ENCODE measurements around the gene RFC5. TPM values are rescaled to one million over a fixed set of nuclear protein-coding genes. Genes with fewer than 3 reads are reported as not detected.

RFC5 gene
- polyA plus RNA-seq, 2 of the 4 experiments (the other 2 are of a cell fraction), result 57.5 to 64.7 TPM

DNA sequence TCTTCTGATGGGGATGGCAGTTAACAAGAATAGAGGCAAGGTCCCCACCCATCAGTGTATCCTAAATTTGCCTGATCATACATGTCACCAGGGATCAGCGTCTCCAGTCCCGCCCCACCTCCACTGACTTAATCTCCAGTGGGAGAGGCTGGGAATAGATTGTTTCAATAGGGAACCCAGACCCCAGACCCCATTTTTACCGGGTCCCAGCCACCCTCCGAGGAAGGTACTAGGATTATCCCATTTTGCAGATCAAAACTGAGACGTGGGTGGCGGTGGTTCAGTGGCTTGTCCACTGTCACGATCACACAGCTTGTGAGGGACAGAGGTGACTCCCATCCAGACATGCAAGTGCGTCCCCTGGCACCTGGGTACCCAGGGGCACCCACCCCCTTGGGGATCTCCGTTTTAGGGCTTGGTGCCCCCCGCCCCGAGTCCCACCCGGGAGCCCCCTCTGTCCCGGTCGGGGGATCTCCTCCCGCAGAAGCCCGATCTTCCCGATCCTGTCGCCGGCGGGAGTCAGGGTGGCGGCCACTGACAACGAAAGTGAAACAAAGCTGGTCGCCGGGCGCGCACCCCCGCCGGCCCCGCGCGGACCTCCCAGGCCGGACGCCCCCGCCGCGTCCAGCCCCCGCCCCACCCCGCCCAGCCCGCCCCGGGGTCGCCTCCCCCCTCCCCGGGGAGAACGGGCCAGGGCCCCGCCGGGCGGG lies 44.0 kb downstream of the RFC5 start:
- H3K4me1 ChIP-seq, result peaks cover 59% of the 10 kb centered on the region
- H3K9me3 ChIP-seq, result no peaks in the 10 kb centered on the region
- TF ChIP-seq MYC (IDR thresholded peaks at IDR 0.05; ENCODE audit: borderline replicate concordance, low read length) (no peak), JUN (IDR thresholded peaks at IDR 0.05) (no peak), POLR2A (IDR thresholded peaks at IDR 0.05; ENCODE audit: low read length) (no peak), NR3C1 (IDR thresholded peaks at IDR 0.05) (no peak), KDM5A (IDR thresholded peaks at IDR 0.05) (no peak), SMC3 (IDR thresholded peaks at IDR 0.05) (no peak), CEBPB (IDR thresholded peaks at IDR 0.05) (no peak), ZSCAN20 (CRISPR knock-in tag; IDR thresholded peaks at IDR 0.05) (no peak), FOSL2 (IDR thresholded peaks at IDR 0.05) (no peak), FOSL2 (CRISPR knock-in tag; IDR thresholded peaks at IDR 0.05) (no peak), CHD4 (IDR thresholded peaks at IDR 0.05; ENCODE audit: borderline replicate concordance) (no peak), RFX5 (IDR thresholded peaks at IDR 0.05) (no peak), PHF8 (IDR thresholded peaks at IDR 0.05; ENCODE audit: borderline replicate concordance, low read depth) (no peak), CTCF (IDR thresholded peaks at IDR 0.05) (no peak), USF2 (IDR thresholded peaks at IDR 0.05) (no peak), POLR2AphosphoS2 (conservative IDR thresholded peaks at IDR 0.05; ENCODE audit: low read length) (no peak)
- TF ChIP-seq, protein P1, sequence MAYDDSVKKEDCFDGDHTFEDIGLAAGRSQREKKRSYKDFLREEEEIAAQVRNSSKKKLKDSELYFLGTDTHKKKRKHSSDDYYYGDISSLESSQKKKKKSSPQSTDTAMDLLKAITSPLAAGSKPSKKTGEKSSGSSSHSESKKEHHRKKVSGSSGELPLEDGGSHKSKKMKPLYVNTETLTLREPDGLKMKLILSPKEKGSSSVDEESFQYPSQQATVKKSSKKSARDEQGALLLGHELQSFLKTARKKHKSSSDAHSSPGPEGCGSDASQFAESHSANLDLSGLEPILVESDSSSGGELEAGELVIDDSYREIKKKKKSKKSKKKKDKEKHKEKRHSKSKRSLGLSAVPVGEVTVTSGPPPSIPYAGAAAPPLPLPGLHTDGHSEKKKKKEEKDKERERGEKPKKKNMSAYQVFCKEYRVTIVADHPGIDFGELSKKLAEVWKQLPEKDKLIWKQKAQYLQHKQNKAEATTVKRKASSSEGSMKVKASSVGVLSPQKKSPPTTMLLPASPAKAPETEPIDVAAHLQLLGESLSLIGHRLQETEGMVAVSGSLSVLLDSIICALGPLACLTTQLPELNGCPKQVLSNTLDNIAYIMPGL (CRISPR knock-in tag; IDR thresholded peaks at IDR 0.05; ENCODE audit: borderline replicate concordance), result no peak
- TF ChIP-seq, protein P2, sequence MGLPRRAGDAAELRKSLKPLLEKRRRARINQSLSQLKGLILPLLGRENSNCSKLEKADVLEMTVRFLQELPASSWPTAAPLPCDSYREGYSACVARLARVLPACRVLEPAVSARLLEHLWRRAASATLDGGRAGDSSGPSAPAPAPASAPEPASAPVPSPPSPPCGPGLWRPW (IDR thresholded peaks at IDR 0.05), result no peak
- 4% methylated on average over 8 of the region's 46 CpGs for WGBS (ENCODE audit: missing lambda C conversion rate)
- H3K4me2 ChIP-seq, result peak overlapping the region; percentile 82
- peak; percentile 1 to 31; a peak in 4 of 6 replicates for ATAC-seq
- peak overlapping the region; percentile 98 to 100 for H3K27ac ChIP-seq
- DNase-seq (ENCODE audit: low read depth in 1 of 2, low spot score in 1 of 2), result peak in 1 of 2 experiments; percentile 46
- no peak for FAIRE-seq
- peak overlapping the region; percentile 87 for H3K4me3 ChIP-seq
- CTCF ChIA-PET, result interaction anchor here (1.0 to 3.0 kb wide), 4 partner anchors 9 to 25 kb away, joined by 3 to 10 read pairs (median 4); no protein-coding TSS in a partner anchor
- POLR2A ChIA-PET, result interaction anchor here (0.6 to 2.9 kb wide), 6 partner anchors 8 to 64 kb away, joined by 3 to 13 read pairs (median 4); partner anchors contain the start of genes RFC5 and VSIG10

GRCh38 chr12:118061011-118061872 lies 44.7 kb downstream of the RFC5 start, which contains the start of gene WSB2:
TSS of gene WSB2 (minus strand) at chr12:118061179. CDS start at chr12:118061048, 131 bp downstream.
- peak within 1 kb of the TSS; percentile 98 to 100 for H3K27ac ChIP-seq
- ChIA-PET POLR2A (interaction anchor here (0.6 to 2.9 kb wide), 7 partner anchors 9 to 75 kb away, joined by 3 to 13 read pairs (median 5); partner anchors contain the start of genes PEBP1, RFC5 and VSIG10), CTCF (interaction anchor here (0.5 to 3.9 kb wide), 7 partner anchors 9 to 443 kb away, joined by 3 to 19 read pairs (median 4); no protein-coding TSS in a partner anchor)
- peak within 1 kb of the TSS; percentile 82 for H3K4me2 ChIP-seq
- peaks cover 51% of the 10 kb centered on the region for H3K4me1 ChIP-seq
- FAIRE-seq (no peak), ATAC-seq (peak; percentile 41 to 48), DNase-seq (ENCODE audit: low read depth in 1 of 2, low spot score in 1 of 2) (peak; percentile 49 to 56)
- no peaks in the 10 kb centered on the region for H3K9me3 ChIP-seq
- under 1% methylated on average over 19 of the region's 76 CpGs for WGBS (ENCODE audit: missing lambda C conversion rate)
- peak within 1 kb of the TSS; percentile 87 for H3K4me3 ChIP-seq
- TF ChIP-seq JUN (IDR thresholded peaks at IDR 0.05), result peak; percentile 23 to 70; a peak in 4 of 5 replicates
- TF ChIP-seq, protein P3, sequence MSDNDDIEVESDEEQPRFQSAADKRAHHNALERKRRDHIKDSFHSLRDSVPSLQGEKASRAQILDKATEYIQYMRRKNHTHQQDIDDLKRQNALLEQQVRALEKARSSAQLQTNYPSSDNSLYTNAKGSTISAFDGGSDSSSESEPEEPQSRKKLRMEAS (IDR thresholded peaks at IDR 0.05), result peak; percentile 43
- TF ChIP-seq PBX3 (IDR thresholded peaks at IDR 0.05), result no peak
- no peak for TF ChIP-seq CTCF (IDR thresholded peaks at IDR 0.05)
- no peak for TF ChIP-seq RARB (CRISPR knock-in tag; IDR thresholded peaks at IDR 0.05)
- TF ChIP-seq HOXB5 (CRISPR knock-in tag; IDR thresholded peaks at IDR 0.05), result no peak
- TF ChIP-seq GATA3 (IDR thresholded peaks at IDR 0.05; ENCODE audit: borderline replicate concordance), result peak; percentile 5; the same call in 1 of the 2 replicates
- TF ChIP-seq, protein P4, sequence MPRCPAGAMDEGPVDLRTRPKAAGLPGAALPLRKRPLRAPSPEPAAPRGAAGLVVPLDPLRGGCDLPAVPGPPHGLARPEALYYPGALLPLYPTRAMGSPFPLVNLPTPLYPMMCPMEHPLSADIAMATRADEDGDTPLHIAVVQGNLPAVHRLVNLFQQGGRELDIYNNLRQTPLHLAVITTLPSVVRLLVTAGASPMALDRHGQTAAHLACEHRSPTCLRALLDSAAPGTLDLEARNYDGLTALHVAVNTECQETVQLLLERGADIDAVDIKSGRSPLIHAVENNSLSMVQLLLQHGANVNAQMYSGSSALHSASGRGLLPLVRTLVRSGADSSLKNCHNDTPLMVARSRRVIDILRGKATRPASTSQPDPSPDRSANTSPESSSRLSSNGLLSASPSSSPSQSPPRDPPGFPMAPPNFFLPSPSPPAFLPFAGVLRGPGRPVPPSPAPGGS (IDR thresholded peaks at IDR 0.05), result 0 out of 3 replicates have a peak, but pooled peaks have one; percentile 16
- no peak for TF ChIP-seq SMC3 (IDR thresholded peaks at IDR 0.05)

Data from A549 (cell line).